Measurements from ENCODE around the gene DCTN4. TPM values are rescaled to one million over a fixed set of nuclear protein-coding genes. Genes with fewer than 3 reads are reported as not detected.
A peak's percentile ranks its signal among the peaks of the same experiment; 100 is the strongest.

DCTN4 gene
- total and polyA plus RNA-seq, 9 of the 15 experiments (the other 6 are each of a cell fraction or from before 2014, with no cell fraction given): 20.4 to 64.9 (median 49.9) TPM

- TF ChIP-seq UBTF (IDR thresholded peaks at IDR 0.05; ENCODE audit: borderline replicate concordance in 1 of 2, low read depth in 2 of 2, low read length in 2 of 2) (no peak), ZNF165 (CRISPR knock-in tag; IDR thresholded peaks at IDR 0.05; ENCODE audit: borderline replicate concordance) (0 out of 2 replicates have a peak, but pooled peaks have one; percentile 44), EP400 (IDR thresholded peaks at IDR 0.05) (peak; percentile 69), NUFIP1 (IDR thresholded peaks at IDR 0.05; ENCODE audit: partially characterized antibody) (no peak), MXD1 (CRISPR knock-in tag; IDR thresholded peaks at IDR 0.05; ENCODE audit: borderline replicate concordance, poor library complexity, severe bottlenecking) (no peak), TCF3 (CRISPR knock-in tag; IDR thresholded peaks at IDR 0.05) (peak; percentile 50; the same call in 1 of the 2 replicates), ZNF830 (CRISPR knock-in tag; IDR thresholded peaks at IDR 0.05) (0 out of 2 replicates have a peak, but pooled peaks have one; percentile 78), NFE2 (IDR thresholded peaks at IDR 0.05; ENCODE audit: low read depth) (no peak), NFIC (IDR thresholded peaks at IDR 0.05) (peak; percentile 99), CTCF (IDR thresholded peaks at IDR 0.05 in 2 of 3, conservative IDR thresholded peaks at IDR 0.05 in 1 of 3; ENCODE audit: insufficient read depth in 2 of 3, low read depth in 1 of 3, low read length in 3 of 3) (peak in 2 of 3 experiments; percentile 31 to 56; a peak in 3 of 6 replicates), HMG20B (CRISPR knock-in tag; IDR thresholded peaks at IDR 0.05) (no peak), ZNF75A (CRISPR knock-in tag; IDR thresholded peaks at IDR 0.05) (peak; percentile 58; the same call in 1 of the 2 replicates), FOXA1 (IDR thresholded peaks at IDR 0.05; ENCODE audit: borderline replicate concordance) (no peak), BRD9 (IDR thresholded peaks at IDR 0.05; ENCODE audit: low read depth, partially characterized antibody) (peak; percentile 82), ATF3 (IDR thresholded peaks at IDR 0.05) (peak; percentile 88), ATF3 (CRISPR knock-in tag; conservative IDR thresholded peaks at IDR 0.05) (no peak), RAD51 (IDR thresholded peaks at IDR 0.05; ENCODE audit: borderline replicate concordance, low read depth) (no peak), SIN3B (IDR thresholded peaks at IDR 0.05; ENCODE audit: low read depth) (no peak), BHLHE40 (IDR thresholded peaks at IDR 0.05; ENCODE audit: low read length) (peak; percentile 48)
- TF ChIP-seq, protein P1, sequence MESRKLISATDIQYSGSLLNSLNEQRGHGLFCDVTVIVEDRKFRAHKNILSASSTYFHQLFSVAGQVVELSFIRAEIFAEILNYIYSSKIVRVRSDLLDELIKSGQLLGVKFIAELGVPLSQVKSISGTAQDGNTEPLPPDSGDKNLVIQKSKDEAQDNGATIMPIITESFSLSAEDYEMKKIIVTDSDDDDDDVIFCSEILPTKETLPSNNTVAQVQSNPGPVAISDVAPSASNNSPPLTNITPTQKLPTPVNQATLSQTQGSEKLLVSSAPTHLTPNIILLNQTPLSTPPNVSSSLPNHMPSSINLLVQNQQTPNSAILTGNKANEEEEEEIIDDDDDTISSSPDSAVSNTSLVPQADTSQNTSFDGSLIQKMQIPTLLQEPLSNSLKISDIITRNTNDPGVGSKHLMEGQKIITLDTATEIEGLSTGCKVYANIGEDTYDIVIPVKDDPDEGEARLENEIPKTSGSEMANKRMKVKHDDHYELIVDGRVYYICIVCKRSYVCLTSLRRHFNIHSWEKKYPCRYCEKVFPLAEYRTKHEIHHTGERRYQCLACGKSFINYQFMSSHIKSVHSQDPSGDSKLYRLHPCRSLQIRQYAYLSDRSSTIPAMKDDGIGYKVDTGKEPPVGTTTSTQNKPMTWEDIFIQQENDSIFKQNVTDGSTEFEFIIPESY (CRISPR knock-in tag; IDR thresholded peaks at IDR 0.05): no peak
Measured at GRCh38 chr5:150763023-150763769, 4.4 kb upstream of the DCTN4 start (continued).
